Karpas-422 (cell line): ENCODE results near the gene ADD1. TPM values are rescaled to one million over a fixed set of nuclear protein-coding genes. Genes with fewer than 3 reads are reported as not detected.

Experiments
- DNase-seq: peaks from one replicate; pipeline ENCODE4 v3.0.0-alpha.2; 2015
- H2AFZ ChIP-seq: fragments of 200-600 bp; sonication (generic); 2 replicates; pipeline ENCODE4 v1.6.1; 2014; ENCODE audit warnings: antibody characterized with exemption, low read length, mixed read lengths
- H3K27ac ChIP-seq: fragments of 200-600 bp; sonication (generic); 2 replicates; pipeline ENCODE4 v1.5.1; 2014; ENCODE audit warnings: mild to moderate bottlenecking, low read length, moderate library complexity
- H3K27me3 ChIP-seq: fragments of 200-600 bp; sonication (generic); 2 replicates; pipeline ENCODE4 v1.6.1; 2014; ENCODE audit warnings: low read length, mixed read lengths
- H3K36me3 ChIP-seq: fragments of 200-600 bp; sonication (generic); 2 replicates; pipeline ENCODE4 v1.6.1; 2014; ENCODE audit warnings: low read length, mixed read lengths; ENCODE audit not compliant: insufficient read depth
- H3K4me1 ChIP-seq: fragments of 200-600 bp; sonication (generic); 2 replicates; pipeline ENCODE4 v1.6.1; 2014; ENCODE audit warnings: mild to moderate bottlenecking, low read length, mixed read lengths
- H3K4me2 ChIP-seq: fragments of 200-600 bp; sonication (generic); 2 replicates; pipeline ENCODE4 v1.6.1; 2014; ENCODE audit warnings: low read length, low read depth, mild to moderate bottlenecking; ENCODE audit not compliant: poor library complexity, severe bottlenecking
- H3K4me3 ChIP-seq: fragments of 200-600 bp; sonication (generic); 2 replicates; pipeline ENCODE4 v1.5.1; 2014; ENCODE audit warnings: mild to moderate bottlenecking, antibody characterized with exemption, low read length, mixed read lengths
- H3K79me2 ChIP-seq: fragments of 200-600 bp; sonication (generic); 2 replicates; pipeline ENCODE4 v1.6.1; 2014; ENCODE audit warnings: mild to moderate bottlenecking, low read length, mixed read lengths
- H3K9ac ChIP-seq: fragments of 200-600 bp; sonication (generic); 2 replicates; pipeline ENCODE4 v1.6.0; 2014; ENCODE audit warnings: low read length
- H3K9me2 ChIP-seq: fragments of 200-600 bp; sonication (generic), shearing (Covaris generic); replicated peaks from 2 replicates; pipeline ENCODE4 v1.6.0; 2014; ENCODE audit warnings: mild to moderate bottlenecking, low read length, moderate library complexity; ENCODE audit not compliant: insufficient read depth
- H3K9me3 ChIP-seq: fragments of 300-700, 200-600 bp; sonication (generic); 2 replicates; pipeline ENCODE4 v1.6.1; 2014; ENCODE audit warnings: low read length, mixed read lengths
- H4K20me1 ChIP-seq: fragments of 200-600 bp; sonication (generic); 2 replicates; pipeline ENCODE4 v1.6.1; 2014; ENCODE audit warnings: mild to moderate bottlenecking, antibody characterized with exemption, low read length, low read depth; ENCODE audit not compliant: insufficient read depth
- total RNA-seq: library from RNA; depleted of rRNA; stranded (reverse); fragments of >200 nt; shearing (Covaris generic); gene quantifications from 2 replicates; pipeline ENCODE4 v1.2.3, GENCODE V29; 2014; ENCODE audit warnings: low replicate concordance

ADD1 gene
- total RNA-seq, 1 experiment from 2014 or later = 69.7 TPM

GRCh38 chr4:2798399-2799223 lies 45.0 kb upstream of the ADD1 start:
- H3K79me2 ChIP-seq = no peaks in the 10 kb centered on the region
- H3K27ac ChIP-seq = no peak overlapping the region
- H3K4me2 ChIP-seq = peak overlapping the region; percentile 17
- no peaks in the 10 kb centered on the region for H3K9me2 ChIP-seq
- no peak overlapping the region for H3K9ac ChIP-seq
- no peaks in the 10 kb centered on the region for H3K36me3 ChIP-seq
- no peak overlapping the region for H3K4me3 ChIP-seq
- DNase-seq = no peak
- no peak overlapping the region for H2AFZ ChIP-seq
- H3K9me3 ChIP-seq = no peaks in the 10 kb centered on the region
- H3K4me1 ChIP-seq = peaks cover 26% of the 10 kb centered on the region
- H3K27me3 ChIP-seq = no peaks in the 10 kb centered on the region
- peaks cover 16% of the 10 kb centered on the region for H4K20me1 ChIP-seq

GRCh38 chr4:2799224-2799911 lies 44.3 kb upstream of the ADD1 start:
- peaks cover 8% of the 10 kb centered on the region; the same call in 1 of the 2 replicates for H4K20me1 ChIP-seq
- H3K4me3 ChIP-seq = no peak overlapping the region
- no peaks in the 10 kb centered on the region for H3K9me2 ChIP-seq
- H3K27me3 ChIP-seq = no peaks in the 10 kb centered on the region
- H3K79me2 ChIP-seq = no peaks in the 10 kb centered on the region
- no peak overlapping the region for H3K27ac ChIP-seq
- peaks cover 22% of the 10 kb centered on the region for H3K4me1 ChIP-seq
- no peaks in the 10 kb centered on the region for H3K9me3 ChIP-seq
- peak overlapping the region; percentile 17 for H3K4me2 ChIP-seq
- no peak overlapping the region for H3K9ac ChIP-seq
- no peaks in the 10 kb centered on the region for H3K36me3 ChIP-seq
- H2AFZ ChIP-seq = no peak overlapping the region
- DNase-seq = no peak

- Histone ChIP-seq H3K9me3 (no peaks in the 10 kb centered on the region), H2AFZ (no peak overlapping the region), H3K27ac (no peak overlapping the region), H3K4me3 (no peak overlapping the region), H3K4me2 (no peak overlapping the region), H3K27me3 (no peaks in the 10 kb centered on the region), H4K20me1 (peaks cover 8% of the 10 kb centered on the region; the same call in 1 of the 2 replicates), H3K9ac (no peak overlapping the region), H3K36me3 (no peaks in the 10 kb centered on the region), H3K9me2 (no peaks in the 10 kb centered on the region), H3K79me2 (no peaks in the 10 kb centered on the region), H3K4me1 (peaks cover 29% of the 10 kb centered on the region)
- DNase-seq = no peak
Measured at GRCh38 chr4:2799971-2800690, 43.5 kb upstream of the ADD1 start.

GRCh38 chr4:2800691-2801596 lies 42.7 kb upstream of the ADD1 start:
- Histone ChIP-seq H4K20me1 (peaks cover 5% of the 10 kb centered on the region; the same call in 1 of the 2 replicates), H3K9ac (no peak overlapping the region), H3K4me1 (peaks cover 37% of the 10 kb centered on the region), H3K27ac (no peak overlapping the region), H3K9me2 (no peaks in the 10 kb centered on the region), H3K27me3 (no peaks in the 10 kb centered on the region), H2AFZ (no peak overlapping the region), H3K36me3 (no peaks in the 10 kb centered on the region), H3K4me2 (no peak overlapping the region), H3K9me3 (no peaks in the 10 kb centered on the region), H3K4me3 (no peak overlapping the region), H3K79me2 (no peaks in the 10 kb centered on the region)
- DNase-seq = no peak

GRCh38 chr4:2802618-2803531 lies 40.8 kb upstream of the ADD1 start:
- no peak for DNase-seq
- Histone ChIP-seq H3K36me3 (no peaks in the 10 kb centered on the region), H4K20me1 (peaks cover 5% of the 10 kb centered on the region; the same call in 1 of the 2 replicates), H3K9ac (no peak overlapping the region), H3K4me3 (no peak overlapping the region), H3K4me2 (no peak overlapping the region), H3K79me2 (no peaks in the 10 kb centered on the region), H3K9me3 (no peaks in the 10 kb centered on the region), H2AFZ (no peak overlapping the region), H3K27me3 (no peaks in the 10 kb centered on the region), H3K9me2 (no peaks in the 10 kb centered on the region), H3K4me1 (peaks cover 57% of the 10 kb centered on the region), H3K27ac (no peak overlapping the region)

- Histone ChIP-seq H3K4me1 (peaks cover 59% of the 10 kb centered on the region), H3K9ac (no peak overlapping the region), H2AFZ (no peak overlapping the region), H4K20me1 (peaks cover 5% of the 10 kb centered on the region; the same call in 1 of the 2 replicates), H3K27ac (no peak overlapping the region), H3K79me2 (no peaks in the 10 kb centered on the region), H3K27me3 (no peaks in the 10 kb centered on the region), H3K36me3 (no peaks in the 10 kb centered on the region), H3K4me2 (no peak overlapping the region), H3K4me3 (no peak overlapping the region), H3K9me3 (no peaks in the 10 kb centered on the region), H3K9me2 (no peaks in the 10 kb centered on the region)
- no peak for DNase-seq
Measured at GRCh38 chr4:2803624-2804448, 39.8 kb upstream of the ADD1 start.
